Endothelial cell of umbilical vein (primary cell): Measurements from ENCODE around the gene MED26. TPM values are rescaled to one million over a fixed set of nuclear protein-coding genes. Genes with fewer than 3 reads are reported as not detected.

ENCODE experiments used
- BruUV-seq: library from RNA; stranded (reverse); fragments of 400-500 nt; replicated peaks from 2 replicates; lab custom pipeline; 2021; lab: Mats Ljungman, UMichigan
- CTCF ChIA-PET: fragments of 300-600, 350-600 bp; sonication (Branson Sonifier 250); formaldehyde crosslinking; loops from one replicate; lab custom pipeline; 2021; ENCODE audit warnings: antibody characterized with exemption, inconsistent platforms; lab: Charles Lee
- POLR2A ChIA-PET: fragments of 300-600, 350-600 bp; sonication (Branson Sonifier 250); formaldehyde crosslinking; loops from one replicate; lab custom pipeline; 2021; ENCODE audit warnings: antibody characterized with exemption, inconsistent platforms; lab: Charles Lee
- DNase-seq: peaks from one replicate; pipeline ENCODE4 v3.0.0-alpha.2; 2011; ENCODE audit warnings: low read depth, low spot score
- FAIRE-seq: peaks from 2 replicates; lab custom pipeline; 2011; peaks lifted over from hg19 to GRCh38; lab: Jason Lieb, UNC
- H2AFZ ChIP-seq: 2 replicates; pipeline ENCODE4 v1.6.0; 2012; ENCODE audit warnings: low read depth, low read length, control low read depth, inconsistent platforms
- H3K27ac ChIP-seq: 2 replicates; pipeline ENCODE4 v1.5.1; 2011; ENCODE audit warnings: low read depth, mild to moderate bottlenecking, control low read depth, low read length, moderate library complexity; ENCODE audit not compliant: insufficient read depth
- H3K27me3 ChIP-seq, 2 experiments: 2 replicates each; pipeline versions ENCODE4 v1.6.0 to v1.6.1; 2011; ENCODE audit warnings: low read length in 2 of 2, mixed read lengths in 1 of 2; ENCODE audit not compliant: control insufficient read depth in 2 of 2, insufficient read depth in 2 of 2
- H3K36me3 ChIP-seq, 2 experiments: 2 replicates in 1 of 2; 3 replicates in 1 of 2; pipeline ENCODE4 v1.5.1; 2011; ENCODE audit warnings: low read length in 2 of 2, mild to moderate bottlenecking in 1 of 2, moderate library complexity in 1 of 2; ENCODE audit not compliant: control insufficient read depth in 2 of 2, insufficient read depth in 2 of 2; ENCODE audit errors: extremely low read depth in 1 of 2
- H3K4me1 ChIP-seq: 3 replicates; pipeline ENCODE4 v1.5.1; 2011; ENCODE audit warnings: mild to moderate bottlenecking, low read length; ENCODE audit not compliant: control insufficient read depth, insufficient read depth; ENCODE audit errors: extremely low read depth
- H3K4me2 ChIP-seq: 2 replicates; pipeline ENCODE4 v1.6.1; 2011; ENCODE audit warnings: low read length, control low read depth, mixed read lengths; ENCODE audit not compliant: insufficient read depth
- H3K4me3 ChIP-seq, 3 experiments: fragments of 200-600 bp in 1 of 3; sonication (generic), shearing (Covaris generic) in 1 of 3; replicated peaks in 1 of 3; 2 replicates each; pipeline ENCODE4 v1.5.1; 2011 to 2016; ENCODE audit warnings: control low read depth in 3 of 3, low read length in 3 of 3, mild to moderate bottlenecking in 2 of 3, inconsistent platforms in 1 of 3, low read depth in 1 of 3, moderate library complexity in 1 of 3; ENCODE audit not compliant: insufficient read depth in 1 of 3
- H3K79me2 ChIP-seq: 2 replicates; pipeline ENCODE4 v1.6.0; 2012; ENCODE audit warnings: low read length, inconsistent platforms; ENCODE audit not compliant: control insufficient read depth, insufficient read depth
- H3K9ac ChIP-seq: replicated peaks from 2 replicates; pipeline ENCODE3; 2011; ENCODE audit warnings: low read length, control low read depth; ENCODE audit not compliant: insufficient read depth; ENCODE audit errors: extremely low read depth
- H3K9me1 ChIP-seq: replicated peaks from 3 replicates; pipeline ENCODE4 v1.6.0; 2011; ENCODE audit warnings: mild to moderate bottlenecking, low read length; ENCODE audit not compliant: control insufficient read depth, insufficient read depth; ENCODE audit errors: extremely low read depth
- H3K9me3 ChIP-seq: replicated peaks from 2 replicates; pipeline ENCODE4 v1.5.1; 2012; ENCODE audit warnings: low read length, inconsistent platforms; ENCODE audit not compliant: control insufficient read depth, insufficient read depth
- H4K20me1 ChIP-seq: replicated peaks from 2 replicates; pipeline ENCODE3; 2011; ENCODE audit warnings: mild to moderate bottlenecking, low read length; ENCODE audit not compliant: control insufficient read depth, insufficient read depth; ENCODE audit errors: extremely low read depth
- CTCF ChIP-seq, 2 donors: IDR thresholded peaks; 1 replicate in 1 of 2; 2 replicates in 1 of 2; pipeline ENCODE4 v1.5.1; 2011; ENCODE audit warnings: low read length in 2 of 2, mild to moderate bottlenecking in 2 of 2, moderate library complexity in 2 of 2, control low read depth in 1 of 2, inconsistent platforms in 1 of 2, low read depth in 1 of 2; ENCODE audit not compliant: insufficient read depth in 1 of 2; ENCODE audit errors: extremely low read depth in 1 of 2
- EZH2 ChIP-seq: IDR thresholded peaks from 2 replicates; pipeline ENCODE4 v1.6.1; 2012; ENCODE audit warnings: borderline replicate concordance, low read depth, mild to moderate bottlenecking, moderate library complexity, low read length, inconsistent platforms; ENCODE audit not compliant: severe bottlenecking
- FOS ChIP-seq: IDR thresholded peaks from 2 replicates; pipeline ENCODE4 v1.6.1; 2011; ENCODE audit warnings: mild to moderate bottlenecking, low read length, moderate library complexity, borderline replicate concordance; ENCODE audit not compliant: insufficient read depth
- GATA2 ChIP-seq: IDR thresholded peaks from 2 replicates; pipeline ENCODE4 v1.7.0; 2011; ENCODE audit warnings: low read depth, mild to moderate bottlenecking, moderate library complexity, mixed read lengths, low read length; ENCODE audit not compliant: insufficient read length, insufficient read depth
- JUN ChIP-seq: IDR thresholded peaks from 2 replicates; pipeline ENCODE4 v1.6.1; 2011; ENCODE audit warnings: borderline replicate concordance, low read depth; ENCODE audit not compliant: insufficient read length, insufficient read depth
- MAX ChIP-seq: IDR thresholded peaks from 2 replicates; pipeline ENCODE4 v1.6.1; 2011; ENCODE audit not compliant: insufficient read depth, insufficient read length
- MYC ChIP-seq: IDR thresholded peaks from one replicate; pipeline ENCODE4 v1.6.1; 2011; ENCODE audit warnings: mild to moderate bottlenecking, low read depth, low read length
- POLR2A ChIP-seq: IDR thresholded peaks from 2 replicates; pipeline ENCODE4 v1.6.1; 2012; ENCODE audit warnings: low read depth, mild to moderate bottlenecking, control low read depth, low read length
- POLR2AphosphoS5 ChIP-seq: IDR thresholded peaks from 2 replicates; pipeline ENCODE4 v1.6.1; 2012; ENCODE audit warnings: low read depth, mild to moderate bottlenecking, control low read depth, low read length, moderate library complexity; ENCODE audit not compliant: insufficient read depth
- dilution Hi-C: fragments of 300-500 bp; cut with MboI; formaldehyde crosslinking; loops from one replicate; pipeline ENCODE4 v1.15.0; 2019; ENCODE audit warnings: low sequenced_read_pairs; ENCODE audit not compliant: extremely low pct_ligation_motif_present
- intact Hi-C: fragments of 100-400 bp; cut with micrococcal nuclease; formaldehyde crosslinking; loops from one replicate; pipeline ENCODE4 v1.10.0; 2022
- polyA plus RNA-seq, 4 experiments: library from polyadenylated mRNA; depleted of rRNA in 3 of 4; stranded (reverse) in 3 of 4; unstranded in 1 of 4; fragments of >200 nt; gene quantifications; 2 replicates each; pipeline versions ENCODE4 v1.2.1 to v1.2.3, GENCODE V29; 2011 to 2012; ENCODE audit warnings: missing spikeins in 1 of 4
- total RNA-seq: library from RNA; stranded (reverse); gene quantifications from 2 replicates; pipeline ENCODE4 v1.2.3, GENCODE V29; 2021

The MED26 gene
- total and polyA plus RNA-seq, 2 donors (not counting 3 experiments of a cell fraction or from before 2014, with no cell fraction given) = 5.6 to 13.4 TPM

DNA sequence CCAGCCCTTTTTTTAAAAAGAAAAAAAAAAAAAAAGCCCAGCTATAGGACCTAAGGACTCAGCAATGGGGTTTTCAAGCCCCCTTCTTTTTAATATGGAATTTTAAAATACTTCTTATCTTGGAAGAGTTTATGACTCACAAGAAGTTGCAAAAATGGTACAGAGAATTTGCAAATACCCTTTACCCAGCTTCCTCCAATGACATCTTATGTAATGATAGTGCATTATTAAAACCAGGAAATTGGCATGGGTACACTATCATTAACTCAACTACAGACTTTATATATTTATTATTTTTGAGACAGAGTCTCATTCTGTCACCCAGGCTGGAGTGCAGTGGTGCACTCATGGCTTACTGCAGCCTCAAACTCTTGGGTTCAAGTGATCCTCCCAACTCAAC lies 49.1 kb upstream of the MED26 start:
- no peak overlapping the region for H3K9ac ChIP-seq
- H3K27me3 ChIP-seq = no peaks in the 10 kb centered on the region
- H3K4me3 ChIP-seq = no peak overlapping the region
- no peaks in the 10 kb centered on the region for H4K20me1 ChIP-seq
- no peak overlapping the region for H3K27ac ChIP-seq
- no TSS peak for BruUV-seq
- H3K9me1 ChIP-seq = no peaks in the 10 kb centered on the region
- H3K79me2 ChIP-seq = no peaks in the 10 kb centered on the region
- ChIA-PET CTCF (no interaction called here), POLR2A (no interaction called here)
- dilution Hi-C loops (no loop called here), intact Hi-C loops (no loop called here)
- no peak for TF ChIP-seq MYC
- TF ChIP-seq EZH2 = no peak
- TF ChIP-seq MAX = no peak
- no peak overlapping the region for H2AFZ ChIP-seq
- H3K9me3 ChIP-seq = no peaks in the 10 kb centered on the region
- DNase-seq (no peak), FAIRE-seq (no peak)
- no peak overlapping the region for H3K4me2 ChIP-seq
- no peaks in the 10 kb centered on the region for H3K4me1 ChIP-seq
- no peaks in the 10 kb centered on the region for H3K36me3 ChIP-seq

DNA sequence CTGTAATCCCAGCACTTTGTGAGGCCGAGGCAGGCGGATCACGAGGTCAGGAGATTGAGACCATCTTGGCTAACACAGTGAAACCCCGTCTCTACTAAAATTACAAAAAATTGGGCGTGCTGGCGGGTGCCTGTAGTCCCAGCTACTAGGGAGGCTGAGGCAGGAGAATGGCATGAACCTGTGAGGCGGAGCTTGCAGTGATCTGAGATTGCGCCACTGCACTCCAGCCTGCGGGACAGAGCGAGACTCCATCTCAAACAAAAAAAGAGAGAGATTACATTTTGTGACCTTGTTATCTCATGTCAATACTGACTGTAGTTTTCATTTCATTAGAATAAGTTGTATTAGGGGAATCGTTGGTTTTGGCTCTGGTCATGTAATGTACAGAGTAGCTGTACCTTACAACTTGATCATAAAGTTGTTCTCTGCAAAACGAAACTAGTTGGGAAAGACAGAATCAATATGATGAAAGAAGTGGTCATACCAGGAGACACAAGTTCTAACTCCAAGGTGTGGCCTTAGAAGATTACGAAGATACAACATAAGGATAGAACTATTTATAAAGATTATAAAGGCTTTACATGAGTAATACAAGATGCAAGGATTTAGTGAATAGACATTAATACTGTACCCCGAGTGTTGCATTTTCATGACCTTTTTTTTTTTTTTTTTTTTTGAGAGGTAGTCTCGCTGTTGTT lies 48.2 kb upstream of the MED26 start:
- Histone ChIP-seq H3K27me3 (no peaks in the 10 kb centered on the region), H3K36me3 (no peaks in the 10 kb centered on the region), H4K20me1 (no peaks in the 10 kb centered on the region), H3K9me1 (no peaks in the 10 kb centered on the region), H3K4me2 (no peak overlapping the region), H3K9ac (no peak overlapping the region), H3K27ac (no peak overlapping the region), H3K4me3 (no peak overlapping the region), H3K79me2 (no peaks in the 10 kb centered on the region), H2AFZ (no peak overlapping the region), H3K4me1 (no peaks in the 10 kb centered on the region), H3K9me3 (no peaks in the 10 kb centered on the region)
- dilution Hi-C loops = no loop called here
- BruUV-seq = no TSS peak
- CTCF ChIA-PET = no interaction called here
- FAIRE-seq = no peak
- intact Hi-C loops = no loop called here
- POLR2A ChIA-PET = no interaction called here
- DNase-seq = no peak
- TF ChIP-seq POLR2AphosphoS5 = no peak
- TF ChIP-seq FOS = no peak
- TF ChIP-seq MAX = no peak
- no peak for TF ChIP-seq MYC
- TF ChIP-seq GATA2 = no peak
- TF ChIP-seq CTCF (IDR thresholded peaks at IDR 0.05; ENCODE audit: extremely low read depth in 1 of 2, insufficient read depth in 1 of 2, low read depth in 1 of 2, low read length in 2 of 2) = no peak
- TF ChIP-seq POLR2A = no peak
- no peak for TF ChIP-seq JUN
- TF ChIP-seq EZH2 = no peak
